Heart left ventricle (tissue), 13 donors: ENCODE results near the gene TANK.

Experiments
- POLR2A ChIP-seq, 2 donors: fragments of 450-650 bp; IDR thresholded peaks; one replicate each; pipeline ENCODE4 v1.6.1; 2017; ENCODE audit warnings: antibody characterized with exemption in 2 of 2, mild to moderate bottlenecking in 2 of 2, moderate library complexity in 2 of 2
- TF ChIP-seq, protein P1 (sequence below), 12 donors: fragments of 200-600 bp; sonication (generic) in 4 of 12; IDR thresholded peaks; one replicate each; pipeline versions ENCODE4 v1.5.0 to v1.8.0; 2018 to 2022; ENCODE audit warnings: antibody characterized with exemption in 12 of 12, mild to moderate bottlenecking in 5 of 12
- donor health status: ischemic (EF 13 %, LVEDD 7.1; RV severe dilation, severe dysfunction).
- donor health status: DM: no; HTN: yes; CAD: no.
- donor health status: DM: no; HTN: no; CAD: no.
- donor health status: ischemic (EF 25% LVEDD 6.9; RV normal size, moderate dysfunction).
- donor health status: ischemic (EF 25% LVEDD 5.7; RV mildly dilated, moderate dysfunction).
- donor health status: ischemic (EF 35%, LVEDD 5.7; RV mildly dilated, moderate dysfunction).
- donor health status: nonischemic (EF 11% LVEDD 7.7; RV severe dilation, severe dysfunction).
- donor health status: DM: yes; HTN: yes; CAD: no.
- donor health status: PGD.
- donor health status: ischemic (EF 29% LVEDD 5.4; RV normal size, mild dysfunction).
- donor health status: nonischemic (EF 23%, LVEDD 6.1; RV moderate dilation, normal function).

GRCh38 chr2:161204846-161205245 lies 44.6 kb downstream of the TANK start:
- TF ChIP-seq POLR2A (IDR thresholded peaks at IDR 0.05), result no peak
- TF ChIP-seq, protein P1, sequence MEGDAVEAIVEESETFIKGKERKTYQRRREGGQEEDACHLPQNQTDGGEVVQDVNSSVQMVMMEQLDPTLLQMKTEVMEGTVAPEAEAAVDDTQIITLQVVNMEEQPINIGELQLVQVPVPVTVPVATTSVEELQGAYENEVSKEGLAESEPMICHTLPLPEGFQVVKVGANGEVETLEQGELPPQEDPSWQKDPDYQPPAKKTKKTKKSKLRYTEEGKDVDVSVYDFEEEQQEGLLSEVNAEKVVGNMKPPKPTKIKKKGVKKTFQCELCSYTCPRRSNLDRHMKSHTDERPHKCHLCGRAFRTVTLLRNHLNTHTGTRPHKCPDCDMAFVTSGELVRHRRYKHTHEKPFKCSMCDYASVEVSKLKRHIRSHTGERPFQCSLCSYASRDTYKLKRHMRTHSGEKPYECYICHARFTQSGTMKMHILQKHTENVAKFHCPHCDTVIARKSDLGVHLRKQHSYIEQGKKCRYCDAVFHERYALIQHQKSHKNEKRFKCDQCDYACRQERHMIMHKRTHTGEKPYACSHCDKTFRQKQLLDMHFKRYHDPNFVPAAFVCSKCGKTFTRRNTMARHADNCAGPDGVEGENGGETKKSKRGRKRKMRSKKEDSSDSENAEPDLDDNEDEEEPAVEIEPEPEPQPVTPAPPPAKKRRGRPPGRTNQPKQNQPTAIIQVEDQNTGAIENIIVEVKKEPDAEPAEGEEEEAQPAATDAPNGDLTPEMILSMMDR (IDR thresholded peaks at IDR 0.05), result no peak
